Stimulated activated CD4-positive, alpha-beta T cell treated with anti-CD3 and anti-CD28 coated beads, Interleukin-4, amount 100 ng/mL, for 1 hour (primary cell): ENCODE results near the gene AHCYL2.
"Not testable (repeated sequence)": the region's sequence is repeated elsewhere in the genome, so short reads cannot be mapped to it uniquely, and the experiment has no call there.

Experiments used
- DNase-seq: peaks from one replicate; pipeline ENCODE4 v3.0.0-alpha.2; 2020

The AHCYL2 gene

DNA sequence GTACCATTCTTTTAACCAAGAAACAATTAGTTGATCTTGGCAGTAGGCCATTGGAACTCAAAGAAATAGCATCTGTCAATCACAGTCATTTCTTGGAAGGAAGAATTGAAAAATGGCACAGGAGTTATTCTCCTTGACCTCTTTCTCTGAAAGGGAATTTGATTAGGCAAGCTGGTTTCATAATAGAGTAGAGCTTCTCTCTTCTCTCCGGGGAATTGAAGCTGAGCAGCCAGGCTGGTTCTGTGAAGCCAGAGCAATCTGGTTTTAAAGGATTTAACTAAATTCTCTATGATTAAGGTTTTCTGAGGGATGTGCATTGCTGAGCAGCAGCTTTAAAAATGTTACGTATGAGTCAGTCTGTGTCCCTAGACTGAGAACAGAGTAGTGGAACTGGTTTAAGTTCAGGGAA, 70.2 kb downstream of the AHCYL2 start:
- DNase-seq = no peak

- DNase-seq = peak; percentile 52
Observed at GRCh38 chr7:129298268-129298893, 73.6 kb downstream of the AHCYL2 start.

DNA sequence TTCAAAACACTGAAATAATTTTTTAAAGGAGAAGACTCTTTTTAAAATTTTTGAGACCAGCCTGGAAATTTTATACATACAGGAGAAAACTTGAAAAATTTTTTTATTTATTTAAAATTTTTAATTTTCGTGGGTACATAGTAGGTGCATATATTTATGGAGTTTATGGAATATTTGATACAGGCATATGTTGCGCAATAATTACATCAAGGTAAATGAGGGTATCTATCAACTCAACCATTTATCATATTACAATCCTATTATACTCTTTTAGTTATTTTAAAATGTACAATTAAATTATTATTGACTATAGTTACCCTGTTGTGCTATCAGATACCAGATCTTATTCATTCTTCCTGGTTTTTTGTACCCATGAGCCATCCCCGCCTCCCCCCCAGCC, 75.1 kb downstream of the AHCYL2 start:
- no peak for DNase-seq

GRCh38 chr7:129300299-129300698, 75.5 kb downstream of the AHCYL2 start:
- DNase-seq = not testable (repeated sequence)

DNA sequence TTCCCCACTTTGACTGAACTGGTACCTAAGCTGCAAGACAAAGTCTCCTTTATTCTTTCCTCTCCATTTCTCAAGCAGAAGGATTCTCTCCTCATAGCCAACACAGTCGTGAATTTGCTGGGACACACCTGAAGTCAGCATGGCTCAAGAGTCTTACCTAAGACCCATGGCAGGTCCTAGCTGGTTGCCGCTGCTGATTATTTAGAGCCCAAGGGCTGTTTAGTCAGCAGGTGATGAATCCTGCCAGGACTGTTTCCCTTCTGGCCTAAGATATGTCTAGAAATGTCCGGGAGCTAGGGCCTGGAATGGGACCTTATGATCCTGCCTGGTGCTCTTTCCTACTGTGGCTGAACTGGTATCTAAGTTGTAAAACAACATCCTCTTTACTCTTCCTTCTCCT, 82.8 kb downstream of the AHCYL2 start:
- no peak for DNase-seq

GRCh38 chr7:129308047-129308446, 83.2 kb downstream of the AHCYL2 start:
- DNase-seq = no peak

- no peak for DNase-seq
Observed at GRCh38 chr7:129311429-129311828, 86.6 kb downstream of the AHCYL2 start.

DNA sequence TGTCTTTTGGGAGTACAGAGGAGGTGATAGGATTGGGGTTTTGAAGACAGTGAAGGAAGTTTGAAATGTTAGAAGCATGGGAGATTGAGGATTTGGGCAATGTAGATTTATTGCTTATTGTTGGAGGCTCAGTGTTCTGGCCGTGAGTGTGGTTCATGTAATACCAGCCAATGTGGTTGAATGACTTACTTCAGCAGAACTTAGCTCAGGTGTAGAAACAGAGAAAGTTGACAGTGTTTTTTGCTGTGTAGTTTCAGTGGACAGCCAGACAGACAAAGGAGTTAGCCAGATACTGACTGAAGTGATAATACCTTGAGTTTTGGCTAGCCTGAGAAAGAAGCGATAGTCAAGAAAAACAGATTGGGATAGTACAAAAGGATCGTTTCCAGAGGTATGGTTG, 88.5 kb downstream of the AHCYL2 start:
- DNase-seq = no peak

DNA sequence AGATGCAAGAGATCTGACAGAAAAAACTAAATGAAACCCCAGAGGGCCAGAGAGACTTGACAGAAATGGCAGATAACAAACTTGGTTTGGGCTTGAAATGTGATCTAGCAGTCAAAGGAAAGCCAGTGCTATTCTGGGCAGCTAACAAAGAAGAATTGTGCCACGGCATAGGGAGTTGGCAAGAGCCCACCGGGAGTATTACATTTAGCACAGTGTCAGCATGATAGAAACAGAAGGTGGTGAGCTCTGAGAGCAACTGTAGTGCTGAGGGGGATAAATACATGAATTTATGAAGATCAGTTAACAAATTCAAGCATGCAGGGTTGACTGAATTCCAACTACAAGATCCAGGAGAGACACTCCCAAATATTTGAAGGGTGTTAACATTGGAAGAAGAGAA, 91.1 kb downstream of the AHCYL2 start:
- DNase-seq = no peak

DNA sequence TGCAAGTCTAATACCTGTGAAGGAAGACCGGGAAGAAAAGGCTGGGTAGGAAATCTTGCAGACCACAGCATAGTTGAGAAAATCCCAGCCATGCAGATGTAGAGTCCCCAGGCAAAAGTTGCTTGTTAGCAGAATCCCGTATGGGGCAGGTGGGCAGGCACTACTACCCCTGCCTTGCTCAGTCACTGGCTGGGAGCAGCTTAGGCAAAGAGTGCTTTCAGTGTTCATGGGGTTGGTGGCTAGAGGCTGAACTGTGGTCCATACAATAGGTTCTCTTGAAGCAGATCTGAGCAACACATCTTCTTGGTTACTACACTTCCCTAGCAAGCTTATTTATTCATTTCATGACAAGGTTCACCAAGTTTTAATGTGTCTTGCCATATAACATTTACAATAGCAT, 92.6 kb downstream of the AHCYL2 start:
- DNase-seq = no peak

DNA sequence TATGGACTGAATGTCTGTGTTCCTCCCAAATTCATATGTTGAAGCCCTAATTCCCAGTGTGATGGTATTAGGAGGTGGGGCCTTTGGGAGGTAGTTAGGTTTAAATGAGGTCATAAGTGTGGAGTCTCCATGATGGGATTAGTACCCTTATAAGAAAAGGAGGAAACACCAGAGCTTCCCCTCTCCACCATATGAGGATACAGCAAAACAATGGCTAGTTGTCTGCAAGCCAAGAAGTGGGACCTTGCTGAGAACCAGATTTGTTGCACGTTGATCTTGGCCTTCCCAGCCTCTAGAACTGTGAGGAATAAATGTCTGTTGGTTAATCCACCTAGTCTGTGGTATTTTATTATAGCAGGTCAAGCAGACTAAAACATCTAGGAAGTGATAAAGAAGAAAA, 102.2 kb downstream of the AHCYL2 start:
- no peak for DNase-seq

DNA sequence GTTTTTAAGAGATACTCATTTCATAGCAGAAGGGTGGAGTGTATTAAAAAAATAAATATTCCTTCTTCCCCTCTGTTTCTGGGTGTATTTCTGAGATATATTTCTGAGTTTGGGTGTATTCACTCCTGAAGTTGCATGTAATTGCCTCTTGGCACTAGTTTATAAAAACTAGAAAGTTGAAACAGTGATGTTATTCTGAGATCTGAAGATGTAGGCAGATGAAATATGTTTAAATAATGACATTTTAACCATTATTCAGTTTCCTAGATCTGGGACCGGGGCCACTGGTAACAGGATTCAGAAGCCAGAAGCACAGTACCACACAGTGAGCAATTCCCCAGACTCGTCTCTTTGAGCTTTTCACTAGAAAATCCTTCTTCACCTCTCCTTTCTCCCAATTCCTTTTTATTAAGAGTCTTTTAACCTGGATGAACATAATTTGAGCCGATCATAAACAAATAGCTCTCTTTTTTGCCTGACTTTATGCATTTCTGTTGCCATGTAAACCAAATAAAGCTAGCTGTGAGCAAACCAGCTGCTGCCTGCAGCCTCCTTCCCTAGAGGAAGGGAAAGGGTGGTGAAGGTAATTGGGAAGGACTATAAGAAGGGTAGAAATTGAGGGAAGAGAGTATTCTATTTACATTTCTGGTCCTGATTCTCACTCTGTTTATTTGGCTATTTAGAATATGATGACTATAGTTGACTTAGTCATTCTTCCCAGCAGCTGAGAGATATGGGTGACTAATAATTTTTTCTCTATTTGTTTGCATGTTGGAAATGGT, 107.6 kb downstream of the AHCYL2 start:
- DNase-seq = no peak

- no peak for DNase-seq
Observed at GRCh38 chr7:129334473-129334872, 109.6 kb downstream of the AHCYL2 start.

DNA sequence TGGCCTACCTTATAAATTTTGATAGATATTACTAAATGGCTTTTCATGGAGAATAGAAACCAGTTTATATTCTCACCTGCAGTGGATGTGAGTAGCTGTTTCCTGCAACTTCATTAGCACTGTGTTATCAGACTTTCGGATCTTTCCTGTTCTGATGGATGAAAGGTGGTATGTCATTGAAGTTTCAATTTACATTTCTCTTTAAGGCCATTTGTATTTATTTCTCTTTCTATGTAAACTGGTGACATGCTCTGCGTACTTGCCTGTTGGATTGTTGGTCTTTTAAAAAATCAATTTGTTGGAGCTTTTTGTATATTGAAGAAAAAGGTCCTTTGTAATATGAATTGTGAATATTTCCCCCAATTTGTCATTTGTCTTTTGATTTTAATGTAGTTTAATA, 113.6 kb downstream of the AHCYL2 start:
- no peak for DNase-seq

GRCh38 chr7:129341212-129341611, 116.4 kb downstream of the AHCYL2 start:
- DNase-seq = no peak

GRCh38 chr7:129341816-129342806, 117.3 kb downstream of the AHCYL2 start:
- DNase-seq = no peak

GRCh38 chr7:129343099-129343700, 118.4 kb downstream of the AHCYL2 start:
- DNase-seq = no peak

DNA sequence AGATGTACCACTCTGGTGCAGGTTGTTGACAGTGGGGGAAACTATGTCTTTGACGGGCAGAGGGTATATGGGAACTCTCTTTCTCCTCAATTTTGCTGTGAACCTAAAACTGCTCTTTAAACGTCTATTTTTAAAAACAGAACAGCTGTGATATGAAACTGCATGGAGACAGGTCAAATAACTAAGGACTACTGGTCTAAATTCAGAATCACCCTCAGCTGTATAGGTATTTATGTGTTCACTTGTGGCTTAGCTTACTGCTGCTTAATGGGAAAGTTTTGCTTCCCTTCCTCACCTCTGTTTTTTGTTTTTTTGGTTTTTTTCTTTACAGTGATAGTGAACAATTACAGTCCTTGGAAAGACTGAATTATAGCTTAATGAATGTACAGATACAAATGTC, 122.5 kb downstream of the AHCYL2 start:
- no peak for DNase-seq

DNA sequence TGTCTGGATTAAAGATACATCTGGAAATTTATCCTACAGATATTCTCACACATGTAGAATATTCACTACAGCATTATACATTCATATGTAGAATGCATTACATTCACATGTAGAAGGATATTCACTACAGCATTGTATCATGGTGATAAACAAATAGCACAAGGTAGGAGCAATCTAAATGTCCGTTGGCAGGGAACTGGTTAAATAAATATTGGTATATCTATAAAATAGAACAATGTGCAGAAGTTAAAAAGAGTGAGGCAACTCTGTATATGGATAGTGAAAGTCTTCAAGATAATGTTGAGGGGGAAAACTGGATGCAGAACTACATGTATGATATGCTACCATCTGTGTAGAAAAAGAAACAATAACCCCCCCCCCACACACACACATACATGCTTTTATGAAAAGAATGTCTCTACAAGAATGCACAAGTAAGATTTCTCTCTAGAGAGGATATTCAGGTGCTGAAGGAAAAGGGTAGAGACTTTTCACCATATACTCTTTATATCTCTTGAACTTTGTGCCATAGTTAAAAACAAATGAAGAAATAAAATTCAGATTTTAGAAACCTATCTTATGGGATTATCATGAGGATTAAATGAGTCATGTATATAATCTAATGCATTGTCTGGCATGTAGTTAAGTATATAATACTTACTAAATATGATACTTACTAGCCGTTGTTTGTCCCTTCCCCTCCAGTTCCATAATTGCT, 123.4 kb downstream of the AHCYL2 start:
- DNase-seq = no peak

DNA sequence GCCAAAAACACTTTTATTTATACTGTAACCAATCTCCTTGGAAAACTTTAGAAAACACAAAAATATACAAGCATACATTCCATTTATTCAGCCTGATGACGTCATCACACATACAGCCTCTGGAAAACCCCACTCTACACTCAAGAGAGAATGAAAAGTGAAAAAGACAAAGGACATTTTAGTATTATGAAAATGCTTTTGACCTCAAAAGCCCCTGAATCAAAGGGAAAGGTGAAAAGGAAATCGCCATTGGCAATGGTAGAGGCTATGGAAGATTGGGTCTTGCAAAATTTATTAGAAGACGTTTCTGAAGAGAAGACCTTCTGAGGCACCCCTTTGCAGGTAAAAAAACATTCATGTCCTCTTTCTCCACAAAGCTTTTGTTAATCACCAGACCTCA, 126.5 kb downstream of the AHCYL2 start:
- no peak for DNase-seq

DNA sequence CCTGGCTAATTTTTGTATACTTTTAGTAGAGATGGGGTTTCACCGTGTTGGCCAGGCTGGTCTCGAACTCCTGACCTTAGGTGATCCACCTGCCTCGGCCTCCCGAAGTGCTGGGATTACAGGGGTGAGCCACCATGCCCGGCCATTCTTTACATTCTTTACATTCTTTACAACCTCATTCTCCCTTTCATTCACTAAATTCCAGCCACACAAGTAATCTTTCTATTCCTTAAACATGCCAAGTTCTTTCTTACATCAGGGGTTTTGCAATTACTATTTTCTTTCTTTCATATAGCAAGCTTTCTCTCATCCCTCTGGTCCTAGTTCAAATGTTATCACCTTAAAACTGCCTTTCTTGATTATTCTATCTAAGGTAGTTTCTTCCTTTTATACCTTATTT, 128.3 kb downstream of the AHCYL2 start:
- not testable (repeated sequence) for DNase-seq

DNA sequence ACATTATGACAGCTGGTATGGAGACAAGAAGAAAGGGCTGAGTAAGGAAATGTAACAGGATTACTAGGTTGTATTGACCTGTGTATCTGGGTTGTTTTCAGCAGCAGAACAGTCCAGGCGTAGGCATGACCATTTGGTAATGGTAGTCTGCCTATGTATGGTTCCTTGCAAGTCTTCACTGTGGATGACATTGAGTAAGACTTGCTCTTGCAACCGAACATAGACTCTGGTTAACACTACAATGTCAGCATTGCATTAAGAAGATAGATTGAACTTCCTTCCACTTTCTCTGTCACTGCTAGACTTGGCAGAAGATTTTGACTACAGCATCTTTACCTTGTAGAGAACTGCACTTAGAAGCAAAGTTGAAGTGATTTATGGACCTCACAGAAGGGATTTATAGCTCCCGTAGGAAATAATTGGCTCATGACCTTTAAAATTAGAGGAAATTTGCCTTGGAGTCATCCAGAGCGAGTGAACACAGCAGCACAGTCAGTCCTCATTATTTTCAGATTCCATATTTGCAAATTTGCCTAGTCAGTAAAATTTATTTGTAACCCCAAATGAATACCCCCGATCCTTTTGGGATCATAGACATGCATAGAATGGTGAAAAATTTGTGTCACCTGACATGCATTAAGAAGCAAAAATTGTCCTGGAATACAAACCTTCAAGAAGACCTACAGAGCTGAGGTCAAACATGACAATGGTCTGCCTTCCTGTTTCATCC, 129.8 kb downstream of the AHCYL2 start:
- no peak for DNase-seq
